Gastroesophageal sphincter (tissue), 4 donors: Measurements from ENCODE around the gene TSPAN13. TPM values are rescaled to one million over a fixed set of nuclear protein-coding genes. Genes with fewer than 3 reads are reported as not detected.
A peak's percentile ranks its signal among the peaks of the same experiment; 100 is the strongest.

Experiments
- ATAC-seq: fragments of 150-250 bp; one replicate; pipeline ENCODE4 v1.9.1; 2016; ENCODE audit warnings: mild to moderate bottlenecking, moderate library complexity
- H3K27ac ChIP-seq, 4 donors: fragments of 200-600 bp; sonication (generic) in 3 of 4; 1 replicate in 3 of 4; 2 replicates in 1 of 4; pipeline ENCODE4 v1.5.1; 2016 to 2019
- H3K27me3 ChIP-seq: fragments of 200-600 bp; sonication (generic); one replicate; pipeline ENCODE4 v1.5.1; 2019
- H3K36me3 ChIP-seq, 2 donors: fragments of 200-600 bp; sonication (generic); one replicate each; pipeline ENCODE4 v1.5.1; 2019; ENCODE audit warnings: control low read depth in 1 of 2
- H3K4me1 ChIP-seq, 3 donors: fragments of 200-600 bp; sonication (generic); 1 replicate in 2 of 3; 2 replicates in 1 of 3; pipeline ENCODE4 v1.5.1; 2016 to 2019; ENCODE audit warnings: control low read depth in 2 of 3
- H3K4me3 ChIP-seq, 2 donors: fragments of 200-600 bp; sonication (generic); one replicate each; pipeline ENCODE4 v1.5.1; 2019; ENCODE audit warnings: mild to moderate bottlenecking in 1 of 2, moderate library complexity in 1 of 2
- H3K9me3 ChIP-seq, 3 donors: fragments of 200-600 bp; sonication (generic); one replicate each; pipeline ENCODE4 v1.5.1; 2017 to 2019; ENCODE audit warnings: control low read depth in 2 of 3
- CTCF ChIP-seq, 4 experiments: fragments of 200-600 bp in 2 of 4; fragments of 450-650 bp in 2 of 4; sonication (generic) in 1 of 4; IDR thresholded peaks; one replicate each; pipeline ENCODE4 v1.5.1; 2017 to 2019; ENCODE audit warnings: antibody characterized with exemption in 4 of 4, mild to moderate bottlenecking in 2 of 4, moderate library complexity in 2 of 4
- EP300 ChIP-seq: sonication (generic); formaldehyde crosslinking; IDR thresholded peaks from one replicate; pipeline ENCODE4 v1.6.1; 2017; ENCODE audit warnings: antibody characterized with exemption, mild to moderate bottlenecking
- POLR2A ChIP-seq, 2 donors: fragments of 450-650 bp; IDR thresholded peaks; one replicate each; pipeline ENCODE4 v1.6.1; 2017; ENCODE audit warnings: antibody characterized with exemption in 2 of 2, mild to moderate bottlenecking in 2 of 2, moderate library complexity in 1 of 2
- POLR2AphosphoS5 ChIP-seq: sonication (generic); formaldehyde crosslinking; IDR thresholded peaks from one replicate; pipeline ENCODE4 v1.6.1; 2017; ENCODE audit warnings: antibody characterized with exemption
- WGBS, 2 donors: methylation state at CpG; one replicate each; pipeline ENCODE4 v1.1.5; 2018; ENCODE audit warnings: low coverage in 1 of 2; 5-methylcytosine and 5-hydroxymethylcytosine counted together
- total RNA-seq, 4 donors: library from RNA; depleted of rRNA; stranded (reverse); fragments of >200 nt; gene quantifications; one replicate each; pipeline ENCODE4 v1.1.0, GENCODE V29; 2016

TSPAN13 gene
- total RNA-seq, 4 donors from 2014 or later = 2.5 to 13.3 (median 6.4) TPM

DNA sequence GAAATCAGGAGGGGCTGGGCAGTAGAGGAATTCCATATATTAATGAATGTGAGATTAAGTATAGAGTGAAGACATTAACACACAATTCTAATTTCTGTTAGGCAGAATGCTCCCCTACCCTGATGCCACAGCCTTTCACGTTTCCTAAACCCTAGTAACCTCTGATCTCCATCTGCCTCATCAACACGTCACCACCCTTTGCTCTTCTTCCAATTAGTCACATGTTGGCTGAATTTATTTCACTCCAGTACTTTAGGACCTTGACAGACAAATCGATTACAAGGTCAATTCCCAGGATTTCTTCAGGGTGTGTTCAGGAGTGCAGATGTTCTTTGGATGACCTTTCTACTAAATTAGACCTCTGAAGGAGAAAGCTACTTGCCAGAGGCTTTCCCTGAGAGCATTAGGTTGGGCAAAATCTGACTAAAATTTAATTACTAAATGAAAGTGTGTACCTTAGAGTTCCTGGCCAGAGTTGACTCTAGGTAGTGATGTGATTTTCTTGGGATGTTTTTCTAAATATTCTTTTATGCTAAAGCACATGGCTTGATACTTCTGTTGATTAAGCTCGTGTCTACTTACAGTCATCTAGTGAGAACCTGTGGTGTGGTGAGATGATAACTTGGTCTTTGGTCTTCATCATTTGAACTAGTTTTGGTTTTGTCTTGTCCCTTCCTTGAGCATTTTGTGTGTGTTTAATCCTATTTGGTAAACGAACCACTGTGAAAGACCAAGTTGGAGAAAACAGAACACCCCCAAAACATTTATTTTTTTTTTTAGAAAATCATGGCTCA lies 38.5 kb downstream of the TSPAN13 start:
- Histone ChIP-seq H3K27me3 (no peaks in the 10 kb centered on the region), H3K27ac (no peak overlapping the region), H3K4me1 (no peaks in the 10 kb centered on the region), H3K4me3 (no peak overlapping the region), H3K9me3 (no peaks in the 10 kb centered on the region), H3K36me3 (no peaks in the 10 kb centered on the region)
- no peak for TF ChIP-seq POLR2A (IDR thresholded peaks at IDR 0.05)
- TF ChIP-seq CTCF (IDR thresholded peaks at IDR 0.05) = no peak
- TF ChIP-seq POLR2AphosphoS5 = no peak
- no peak for TF ChIP-seq EP300
- ATAC-seq = no peak
- 66 to 86% methylated on average over 3 to 5 of the region's 5 CpGs for WGBS, 2 donors

DNA sequence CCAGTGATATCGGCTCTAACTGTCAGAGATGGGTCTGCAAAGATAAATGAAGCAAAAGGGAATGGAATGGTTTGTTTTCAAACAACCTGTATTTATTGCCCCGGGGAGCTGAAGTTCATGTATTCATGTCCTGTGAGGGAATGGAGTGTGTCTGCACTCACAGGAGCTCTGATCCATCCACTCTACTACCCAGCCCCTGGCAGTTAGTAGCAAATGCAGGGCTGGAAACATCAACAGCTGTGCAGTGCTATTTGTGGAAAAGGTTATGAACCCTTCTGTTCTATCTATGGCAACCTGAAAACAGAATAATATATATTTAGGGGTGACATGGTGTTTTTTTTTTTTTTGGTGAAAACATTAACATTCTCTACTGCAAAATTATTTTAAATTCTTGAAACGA lies 41.4 kb downstream of the TSPAN13 start:
- H3K4me3 ChIP-seq = no peak overlapping the region
- H3K9me3 ChIP-seq = no peaks in the 10 kb centered on the region
- H3K36me3 ChIP-seq = no peaks in the 10 kb centered on the region
- TF ChIP-seq EP300 = no peak
- H3K4me1 ChIP-seq = no peaks in the 10 kb centered on the region
- 32 to 53% methylated on average over 3 of the region's 3 CpGs for WGBS, 2 donors
- H3K27me3 ChIP-seq = no peaks in the 10 kb centered on the region
- ATAC-seq = no peak
- H3K27ac ChIP-seq = no peak overlapping the region

DNA sequence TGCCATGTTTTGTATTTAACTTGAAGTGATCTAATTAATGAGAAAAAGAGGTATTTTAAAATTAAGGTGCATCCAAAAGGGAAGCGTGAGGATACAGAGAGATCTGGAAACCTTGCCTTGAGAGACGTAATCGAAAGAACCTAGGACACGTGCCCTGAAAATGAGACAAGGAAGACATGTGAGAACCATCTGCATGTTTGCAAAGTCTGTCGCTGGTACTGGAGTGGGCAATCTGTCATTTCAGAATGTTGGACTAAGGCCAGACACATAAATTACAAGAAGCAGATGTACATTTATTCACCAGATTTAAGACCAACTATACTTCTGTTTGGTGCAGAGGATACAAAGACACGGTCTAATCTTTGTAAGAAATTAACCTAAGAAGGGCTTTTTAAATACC lies 42.1 kb downstream of the TSPAN13 start:
- WGBS, 2 donors = 43 to 45% methylated on average over 5 to 6 of the region's 6 CpGs
- TF ChIP-seq POLR2A (IDR thresholded peaks at IDR 0.05) = no peak
- TF ChIP-seq POLR2AphosphoS5 = no peak
- TF ChIP-seq EP300 = no peak

DNA sequence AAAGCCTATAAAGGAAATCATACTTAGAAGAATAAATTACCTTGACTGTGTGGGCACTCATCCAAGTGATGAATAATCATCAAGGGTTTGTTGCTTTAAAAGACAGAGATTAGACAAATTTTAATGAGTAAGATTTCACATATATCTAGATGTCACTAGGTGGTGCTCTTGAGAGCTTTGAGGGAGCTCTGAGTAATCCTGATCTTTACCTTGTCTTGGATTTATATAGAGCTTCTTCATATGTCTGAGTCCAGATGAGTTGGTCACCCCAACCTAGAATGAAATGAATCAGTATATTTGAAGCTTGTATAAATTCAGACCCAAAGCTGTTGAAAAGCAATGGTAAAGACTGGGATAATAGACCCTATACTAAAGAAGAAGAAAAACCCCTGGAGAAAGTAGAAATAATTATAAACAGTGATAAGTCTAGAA lies 47.6 kb downstream of the TSPAN13 start:
- Histone ChIP-seq H3K4me3 (no peak overlapping the region), H3K36me3 (no peaks in the 10 kb centered on the region), H3K4me1 (no peaks in the 10 kb centered on the region), H3K27ac (no peak overlapping the region), H3K27me3 (no peaks in the 10 kb centered on the region), H3K9me3 (no peaks in the 10 kb centered on the region)
- TF ChIP-seq CTCF (IDR thresholded peaks at IDR 0.05) = peak in 3 of 4 experiments; percentile 21 to 40 (median 25)
- no peak for TF ChIP-seq EP300
- no peak for ATAC-seq

More for the DNA sequence above, 42.1 kb downstream of the TSPAN13 start:
- no peak overlapping the region for H3K27ac ChIP-seq
- no peak for ATAC-seq
- no peaks in the 10 kb centered on the region for H3K4me1 ChIP-seq
- H3K27me3 ChIP-seq = no peaks in the 10 kb centered on the region
- H3K9me3 ChIP-seq = no peaks in the 10 kb centered on the region
- no peak overlapping the region for H3K4me3 ChIP-seq
- no peaks in the 10 kb centered on the region for H3K36me3 ChIP-seq

DNA sequence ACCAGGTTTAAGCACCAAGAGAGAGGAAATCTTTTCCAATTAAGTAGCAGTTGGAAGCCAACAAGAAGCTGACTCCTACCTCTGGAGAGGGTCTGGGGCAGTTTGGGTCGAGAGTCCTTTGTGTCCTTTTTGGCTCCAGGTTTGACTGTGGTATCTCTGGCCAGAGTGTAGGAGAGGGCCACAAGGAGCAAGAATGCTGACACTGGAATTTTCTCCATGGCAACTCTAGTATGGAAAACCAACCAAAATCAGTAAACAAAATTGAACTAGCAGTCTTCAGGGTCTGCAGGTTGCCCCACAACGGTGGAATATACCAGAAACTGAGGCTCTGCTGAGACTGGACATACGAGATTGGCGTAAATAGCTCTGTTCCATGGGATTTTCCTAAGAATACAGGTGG lies 48.0 kb downstream of the TSPAN13 start:
- Histone ChIP-seq H3K4me1 (no peaks in the 10 kb centered on the region), H3K36me3 (no peaks in the 10 kb centered on the region), H3K9me3 (no peaks in the 10 kb centered on the region), H3K27me3 (no peaks in the 10 kb centered on the region), H3K4me3 (no peak overlapping the region), H3K27ac (no peak overlapping the region)
- 92 to 98% methylated on average over 2 to 4 of the region's 4 CpGs for WGBS, 2 donors
- ATAC-seq = no peak
- no peak for TF ChIP-seq POLR2A (IDR thresholded peaks at IDR 0.05)
- no peak for TF ChIP-seq POLR2AphosphoS5
- TF ChIP-seq CTCF (IDR thresholded peaks at IDR 0.05) = no peak
- no peak for TF ChIP-seq EP300

DNA sequence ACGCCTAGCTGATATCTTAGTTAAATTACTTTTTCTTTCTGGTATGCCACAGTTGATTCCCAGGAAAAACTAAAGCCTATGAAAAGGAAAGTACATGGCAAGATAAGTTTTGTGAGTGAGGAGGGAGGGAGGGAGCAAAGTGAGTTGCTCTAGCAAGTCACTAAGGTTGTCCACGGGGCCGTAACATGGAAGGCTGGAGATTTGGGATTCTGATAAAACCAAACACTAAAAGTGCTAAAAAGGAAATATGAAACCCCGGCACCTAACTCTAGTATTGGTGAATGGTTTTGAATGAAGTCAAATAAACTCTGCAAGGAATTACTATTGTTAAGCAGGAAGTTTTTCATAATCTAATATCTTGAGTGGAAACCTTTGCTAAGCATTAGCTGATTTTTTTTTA lies 49.6 kb downstream of the TSPAN13 start:
- TF ChIP-seq EP300 (no peak), POLR2AphosphoS5 (no peak), CTCF (IDR thresholded peaks at IDR 0.05) (no peak), POLR2A (IDR thresholded peaks at IDR 0.05) (no peak)
- H3K27ac ChIP-seq = no peak overlapping the region
- H3K9me3 ChIP-seq = no peaks in the 10 kb centered on the region
- H3K36me3 ChIP-seq = no peaks in the 10 kb centered on the region
- no peaks in the 10 kb centered on the region for H3K4me1 ChIP-seq
- 79 to 95% methylated on average over 3 of the region's 4 CpGs for WGBS, 2 donors
- H3K4me3 ChIP-seq = no peak overlapping the region
- no peak for ATAC-seq
- no peaks in the 10 kb centered on the region for H3K27me3 ChIP-seq
